GM12878 (cell line): ENCODE results near the gene MPHOSPH6. TPM values are rescaled to one million over a fixed set of nuclear protein-coding genes. Genes with fewer than 3 reads are reported as not detected.

ENCODE experiments used
- ATAC-seq: fragments of 200-7000 bp; cut with Tn5 transposase; 3 replicates; pipeline ENCODE4 v1.9.1; 2020; ENCODE audit warnings: mild to moderate bottlenecking, moderate library complexity
- BruUV-seq: library from RNA; stranded (reverse); fragments of 400-500 nt; replicated peaks from 2 replicates; lab custom pipeline; 2021; lab: Mats Ljungman, UMichigan
- CTCF ChIA-PET: fragments of 300-600 bp; sonication (Branson Sonifier 250); formaldehyde crosslinking; extraction: SDS; loops from one replicate; lab custom pipeline; 2021; ENCODE audit warnings: inconsistent platforms; lab: Yijun Ruan, JAX
- POLR2A ChIA-PET: fragments of 350-600 bp; formaldehyde crosslinking; extraction: SDS; loops from one replicate; lab custom pipeline; 2021; ENCODE audit warnings: inconsistent platforms; lab: Charles Lee
- RAD21 ChIA-PET: fragments of 300-600 bp; sonication (Branson Sonifier 250); formaldehyde crosslinking; loops from one replicate; lab custom pipeline; 2023; ENCODE audit warnings: antibody characterized with exemption; ENCODE audit not compliant: unreplicated experiment; lab: Charles Lee
- SMC1A ChIA-PET: fragments of 300-600 bp; sonication (Branson Sonifier 250); formaldehyde crosslinking; loops from one replicate; lab custom pipeline; 2023; ENCODE audit not compliant: unreplicated experiment, uncharacterized antibody; lab: Charles Lee
- DNase-seq: peaks from one replicate; pipeline ENCODE4 v3.0.0-alpha.2; 2011; ENCODE audit warnings: low read depth, low spot score
- FAIRE-seq: peaks from 3 replicates; lab custom pipeline; 2011; peaks lifted over from hg19 to GRCh38; lab: Jason Lieb, UNC
- H2AFZ ChIP-seq: 2 replicates; pipeline ENCODE4 v1.6.0; 2011; ENCODE audit warnings: low read depth, low read length, control low read depth; ENCODE audit not compliant: control insufficient read depth
- H3K27ac ChIP-seq: 2 replicates; pipeline ENCODE4 v1.5.1; 2011; ENCODE audit warnings: control low read depth; ENCODE audit not compliant: control insufficient read depth, insufficient read depth
- H3K27me3 ChIP-seq, 2 experiments: replicated peaks in 1 of 2; 2 replicates each; pipeline versions ENCODE4 v1.6.0 to v1.6.1; 2011; ENCODE audit warnings: low read length in 1 of 2; ENCODE audit not compliant: control insufficient read depth in 2 of 2, insufficient read depth in 2 of 2
- H3K36me3 ChIP-seq, 2 experiments: 2 replicates each; pipeline ENCODE4 v1.5.1; 2011; ENCODE audit warnings: low read length in 1 of 2; ENCODE audit not compliant: control insufficient read depth in 2 of 2, insufficient read depth in 2 of 2
- H3K4me1 ChIP-seq: 2 replicates; pipeline ENCODE4 v1.6.1; 2011; ENCODE audit warnings: mild to moderate bottlenecking, low read length, moderate library complexity, mixed read lengths; ENCODE audit not compliant: control insufficient read depth, insufficient read depth
- H3K4me2 ChIP-seq: 2 replicates; pipeline ENCODE4 v1.6.0; 2011; ENCODE audit warnings: control low read depth; ENCODE audit not compliant: control insufficient read depth, insufficient read depth
- H3K4me3 ChIP-seq: fragments of 200-600 bp; sonication (generic); 2 replicates; pipeline ENCODE4 v1.5.1; 2016
- H3K79me2 ChIP-seq: 2 replicates; pipeline ENCODE4 v1.6.0; 2011; ENCODE audit warnings: low read length; ENCODE audit not compliant: control insufficient read depth, insufficient read depth
- H3K9ac ChIP-seq: 2 replicates; pipeline ENCODE4 v1.8.0; 2011; ENCODE audit warnings: low read length, control low read depth, mixed read lengths; ENCODE audit not compliant: control insufficient read depth, insufficient read depth
- H3K9me3 ChIP-seq: replicated peaks from 3 replicates; pipeline ENCODE4 v1.5.1; 2011; ENCODE audit warnings: mild to moderate bottlenecking, low read length; ENCODE audit not compliant: control insufficient read depth, insufficient read depth
- H4K20me1 ChIP-seq: 2 replicates; pipeline ENCODE4 v1.6.0; 2011; ENCODE audit not compliant: control insufficient read depth, insufficient read depth
- ATF2 ChIP-seq: IDR thresholded peaks from 2 replicates; pipeline ENCODE4 v1.6.1; 2012; ENCODE audit warnings: low read length, inconsistent platforms
- BCLAF1 ChIP-seq: fragments of 450-650 bp; IDR thresholded peaks from 2 replicates; pipeline ENCODE4 v1.6.1; 2017; ENCODE audit warnings: antibody characterized with exemption, mild to moderate bottlenecking, moderate library complexity
- GABPA ChIP-seq: IDR thresholded peaks from 2 replicates; pipeline ENCODE4 v1.6.1; 2014; ENCODE audit warnings: antibody characterized with exemption, low read depth, mild to moderate bottlenecking, inconsistent platforms
- IKZF2 ChIP-seq, 2 experiments: fragments of 450-650 bp; IDR thresholded peaks; 2 replicates each; pipeline ENCODE4 v1.6.1; 2017; ENCODE audit warnings: mild to moderate bottlenecking in 2 of 2, moderate library complexity in 2 of 2
- MLLT1 ChIP-seq: fragments of 450-650 bp; IDR thresholded peaks from 2 replicates; pipeline ENCODE4 v1.6.1; 2016; ENCODE audit warnings: mild to moderate bottlenecking
- MYC ChIP-seq: IDR thresholded peaks from 2 replicates; pipeline ENCODE4 v1.6.1; 2011; ENCODE audit warnings: mild to moderate bottlenecking, low read length, moderate library complexity, inconsistent platforms; ENCODE audit not compliant: insufficient read depth, insufficient replicate concordance, insufficient read length, severe bottlenecking
- PAX5 ChIP-seq: IDR thresholded peaks from 2 replicates; pipeline ENCODE4 v1.6.1; 2011; ENCODE audit warnings: low read depth, low read length, borderline replicate concordance
- RELA ChIP-seq: fragments of 450-650 bp; IDR thresholded peaks from 2 replicates; pipeline ENCODE4 v1.8.0; 2014; ENCODE audit warnings: borderline replicate concordance; ENCODE audit not compliant: partially characterized antibody
- RUNX3 ChIP-seq: IDR thresholded peaks from 2 replicates; pipeline ENCODE4 v1.6.1; 2012; ENCODE audit warnings: low read length, inconsistent platforms
- SIN3A ChIP-seq: IDR thresholded peaks from 2 replicates; pipeline ENCODE4 v1.6.1; 2012; ENCODE audit warnings: low read depth, low read length, improper control_type of control experiment
- SIX5 ChIP-seq: IDR thresholded peaks from 2 replicates; pipeline ENCODE4 v1.6.1; 2011; ENCODE audit warnings: mild to moderate bottlenecking, low read depth, low read length, moderate library complexity; ENCODE audit not compliant: severe bottlenecking
- SREBF2 ChIP-seq: IDR thresholded peaks from 2 replicates; pipeline ENCODE4 v1.6.1; 2012; ENCODE audit warnings: mild to moderate bottlenecking, low read length
- ZNF217 ChIP-seq: fragments of 450-650 bp; IDR thresholded peaks from 2 replicates; pipeline ENCODE4 v1.6.1; 2017; ENCODE audit warnings: antibody characterized with exemption, mild to moderate bottlenecking
- ZSCAN29 ChIP-seq: fragments of 450-650 bp; IDR thresholded peaks from 2 replicates; pipeline ENCODE4 v1.6.1; 2017; ENCODE audit warnings: mild to moderate bottlenecking, moderate library complexity
- WGBS: methylation state at CpG from one replicate; pipeline ENCODE4 v1.1.6; 2016; ENCODE audit warnings: low lambda C conversion rate; ENCODE audit not compliant: insufficient replicate concordance, insufficient coverage; ENCODE audit errors: missing lambda C conversion rate; 5-methylcytosine and 5-hydroxymethylcytosine counted together
- in situ Hi-C: fragments of 300-500 bp; cut with MboI; formaldehyde crosslinking; loops from 9 replicates; pipeline ENCODE4 v1.14.3; 2018; ENCODE audit warnings: mixed read lengths
- intact Hi-C: fragments of 100-400 bp; cut with micrococcal nuclease; formaldehyde crosslinking; loops from one replicate; pipeline ENCODE4 v1.14.2; 2022; ENCODE audit not compliant: unreplicated experiment
- polyA plus RNA-seq, 11 experiments: library from polyadenylated mRNA; depleted of rRNA in 4 of 11; unstranded in 6 of 11; stranded (reverse) in 5 of 11; fragments of >200 nt; fragmentation: Nextera tagmentation in 4 of 11; fragmentation: Illumina TruSeq in 1 of 11; extraction: Ambion mirVana in 4 of 11; extraction: Trizol in 1 of 11; gene quantifications; 1 replicate in 1 of 11; 2 replicates in 10 of 11; pipeline versions ENCODE4 v1.2.1 to v1.2.3, GENCODE V29; 2011 to 2016; ENCODE audit warnings: inconsistent platforms in 2 of 11, missing spikeins in 2 of 11, low read depth in 1 of 11
- total RNA-seq, 4 experiments: library from RNA; depleted of rRNA in 3 of 4; stranded (reverse); fragments of >200 nt in 3 of 4; fragmentation: Illumina TruSeq in 1 of 4; extraction: Trizol in 1 of 4; gene quantifications; 2 replicates each; pipeline versions ENCODE4 v1.2.1 to v1.2.3, GENCODE V29; 2013 to 2021

The MPHOSPH6 gene
- total and polyA plus RNA-seq, 10 of the 15 experiments (the other 5 are each of a cell fraction or from before 2014, with no cell fraction given): 8.9 to 39.6 (median 19.8) TPM

GRCh38 chr16:82184213-82184612 lies 14.2 kb upstream of the MPHOSPH6 start:
- TF ChIP-seq SIX5 (no peak), MYC (no peak), SREBF2 (no peak), SIN3A (no peak), ZSCAN29 (no peak), MLLT1 (no peak)
- no peak overlapping the region for H3K9ac ChIP-seq
- RAD21 ChIA-PET: no interaction called here
- H3K4me3 ChIP-seq: no peak overlapping the region
- in situ Hi-C loops: no loop called here
- no peaks in the 10 kb centered on the region for H3K9me3 ChIP-seq
- CTCF ChIA-PET: no interaction called here
- H3K4me2 ChIP-seq: no peak overlapping the region
- H3K27ac ChIP-seq: no peak overlapping the region
- FAIRE-seq: no peak
- 55% methylated on average over 5 of the region's 5 CpGs for WGBS
- H4K20me1 ChIP-seq: no peaks in the 10 kb centered on the region
- H3K79me2 ChIP-seq: no peaks in the 10 kb centered on the region
- SMC1A ChIA-PET: no interaction called here
- H3K27me3 ChIP-seq: no peaks in the 10 kb centered on the region; a peak in 1 of 4 replicates
- intact Hi-C loops: no loop called here
- H3K4me1 ChIP-seq: no peaks in the 10 kb centered on the region
- no peaks in the 10 kb centered on the region for H3K36me3 ChIP-seq
- no TSS peak for BruUV-seq
- POLR2A ChIA-PET: no interaction called here
- no peak for ATAC-seq
- no peak overlapping the region for H2AFZ ChIP-seq
- no peak for DNase-seq

- no TSS peak for BruUV-seq
- ATAC-seq: no peak
- ChIA-PET RAD21 (no interaction called here), SMC1A (no interaction called here), CTCF (no interaction called here), POLR2A (no interaction called here)
- Histone ChIP-seq H3K27me3 (no peaks in the 10 kb centered on the region; a peak in 1 of 4 replicates), H3K9me3 (no peaks in the 10 kb centered on the region), H2AFZ (no peak overlapping the region), H3K4me3 (no peak overlapping the region), H4K20me1 (no peaks in the 10 kb centered on the region), H3K4me2 (no peak overlapping the region), H3K79me2 (no peaks in the 10 kb centered on the region), H3K27ac (no peak overlapping the region), H3K4me1 (no peaks in the 10 kb centered on the region), H3K9ac (no peak overlapping the region), H3K36me3 (no peaks in the 10 kb centered on the region)
- no peak for DNase-seq
- intact Hi-C loops: no loop called here
- 77% methylated on average over 1 of the region's 1 CpG for WGBS
- in situ Hi-C loops: no loop called here
- FAIRE-seq: no peak
- TF ChIP-seq ATF2 (no peak), IKZF2 (IDR thresholded peaks at IDR 0.05) (no peak), GABPA (no peak), PAX5 (no peak), RUNX3 (no peak), ZNF217 (no peak), RELA (no peak), BCLAF1 (no peak)
Measured at GRCh38 chr16:82183004-82183397, 13.0 kb upstream of the MPHOSPH6 start.
